ENCODE measurements around the gene MNX1. TPM values are rescaled to one million over a fixed set of nuclear protein-coding genes. Genes with fewer than 3 reads are reported as not detected.
A peak's percentile ranks its signal among the peaks of the same experiment; 100 is the strongest.

MNX1 gene
- total RNA-seq, 1 experiment from 2014 or later = not detected

DNA sequence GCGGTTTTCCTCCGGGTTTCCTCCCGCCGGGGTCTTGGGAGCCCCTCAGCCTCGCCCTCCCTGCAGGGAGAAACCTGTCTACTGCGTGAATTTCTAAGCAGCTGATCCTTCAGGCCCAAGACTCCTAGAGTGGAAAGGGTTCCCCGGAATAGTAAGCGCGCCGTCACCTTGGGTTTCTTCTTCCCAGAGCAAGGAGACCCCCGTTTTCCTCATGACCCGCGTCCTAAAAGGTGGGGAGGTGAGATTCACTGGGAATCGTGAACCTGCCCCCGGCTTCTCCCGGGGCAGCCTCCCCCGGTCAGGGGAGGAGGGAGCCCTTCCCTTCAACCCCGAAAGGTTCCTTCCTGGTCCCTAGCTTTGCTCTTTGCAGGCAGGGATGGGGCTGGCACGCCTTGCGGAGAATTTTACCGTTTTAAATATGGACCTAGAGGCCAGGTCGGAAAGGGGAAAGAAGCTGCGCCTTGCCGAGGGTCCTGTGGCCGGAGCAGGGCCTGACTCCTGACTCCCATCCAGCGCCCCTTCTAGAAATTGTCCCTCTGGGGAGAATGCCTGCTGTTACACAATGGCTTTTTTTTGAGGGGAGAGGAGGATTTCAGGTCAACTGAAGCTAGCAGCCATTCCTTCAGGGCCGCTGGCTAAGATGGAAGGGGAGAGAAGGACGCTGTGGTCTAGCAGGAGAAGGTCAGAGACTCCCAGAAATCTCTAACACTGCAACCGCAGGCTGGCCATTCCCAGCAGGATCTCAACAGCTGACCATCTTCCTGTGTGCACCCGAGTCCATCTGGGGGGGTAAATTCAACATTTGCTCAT lies 11.6 kb upstream of the MNX1 start:
- intact Hi-C loops (cut with micrococcal nuclease; ENCODE audit: unreplicated experiment) = no loop called here
- Histone ChIP-seq H3K27ac (ENCODE audit: low read depth, low read length, poor library complexity, severe bottlenecking) (no peak overlapping the region), H3K36me3 (ENCODE audit: insufficient read depth, low read length, poor library complexity, severe bottlenecking) (no peaks in the 10 kb centered on the region), H3K9me3 (ENCODE audit: low read depth, low read length, poor library complexity, severe bottlenecking) (no peaks in the 10 kb centered on the region), H3K4me3 (ENCODE audit: low read depth, low read length, poor library complexity, severe bottlenecking) (no peak overlapping the region), H3K4me1 (ENCODE audit: insufficient read depth, low read length, poor library complexity, severe bottlenecking) (peaks cover 5% of the 10 kb centered on the region), H3K27me3 (replicated peaks; ENCODE audit: insufficient read depth, low read depth, low read length, poor library complexity) (peaks cover 100% of the 10 kb centered on the region)
- no TSS peak for BruUV-seq (replicated peaks)
- ChIA-PET CTCF (no interaction called here), POLR2A (ENCODE audit: low non-redundant PET) (no interaction called here)
- peak; percentile 76 for TF ChIP-seq EZH2 (IDR thresholded peaks at IDR 0.05; ENCODE audit: borderline replicate concordance, low read depth, low read length, poor library complexity, severe bottlenecking)
- TF ChIP-seq, protein P1, sequence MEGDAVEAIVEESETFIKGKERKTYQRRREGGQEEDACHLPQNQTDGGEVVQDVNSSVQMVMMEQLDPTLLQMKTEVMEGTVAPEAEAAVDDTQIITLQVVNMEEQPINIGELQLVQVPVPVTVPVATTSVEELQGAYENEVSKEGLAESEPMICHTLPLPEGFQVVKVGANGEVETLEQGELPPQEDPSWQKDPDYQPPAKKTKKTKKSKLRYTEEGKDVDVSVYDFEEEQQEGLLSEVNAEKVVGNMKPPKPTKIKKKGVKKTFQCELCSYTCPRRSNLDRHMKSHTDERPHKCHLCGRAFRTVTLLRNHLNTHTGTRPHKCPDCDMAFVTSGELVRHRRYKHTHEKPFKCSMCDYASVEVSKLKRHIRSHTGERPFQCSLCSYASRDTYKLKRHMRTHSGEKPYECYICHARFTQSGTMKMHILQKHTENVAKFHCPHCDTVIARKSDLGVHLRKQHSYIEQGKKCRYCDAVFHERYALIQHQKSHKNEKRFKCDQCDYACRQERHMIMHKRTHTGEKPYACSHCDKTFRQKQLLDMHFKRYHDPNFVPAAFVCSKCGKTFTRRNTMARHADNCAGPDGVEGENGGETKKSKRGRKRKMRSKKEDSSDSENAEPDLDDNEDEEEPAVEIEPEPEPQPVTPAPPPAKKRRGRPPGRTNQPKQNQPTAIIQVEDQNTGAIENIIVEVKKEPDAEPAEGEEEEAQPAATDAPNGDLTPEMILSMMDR (conservative IDR thresholded peaks at IDR 0.05; ENCODE audit: low read depth, low read length) = no peak
- DNase-seq (ENCODE audit: low spot score) = no peak

DNA sequence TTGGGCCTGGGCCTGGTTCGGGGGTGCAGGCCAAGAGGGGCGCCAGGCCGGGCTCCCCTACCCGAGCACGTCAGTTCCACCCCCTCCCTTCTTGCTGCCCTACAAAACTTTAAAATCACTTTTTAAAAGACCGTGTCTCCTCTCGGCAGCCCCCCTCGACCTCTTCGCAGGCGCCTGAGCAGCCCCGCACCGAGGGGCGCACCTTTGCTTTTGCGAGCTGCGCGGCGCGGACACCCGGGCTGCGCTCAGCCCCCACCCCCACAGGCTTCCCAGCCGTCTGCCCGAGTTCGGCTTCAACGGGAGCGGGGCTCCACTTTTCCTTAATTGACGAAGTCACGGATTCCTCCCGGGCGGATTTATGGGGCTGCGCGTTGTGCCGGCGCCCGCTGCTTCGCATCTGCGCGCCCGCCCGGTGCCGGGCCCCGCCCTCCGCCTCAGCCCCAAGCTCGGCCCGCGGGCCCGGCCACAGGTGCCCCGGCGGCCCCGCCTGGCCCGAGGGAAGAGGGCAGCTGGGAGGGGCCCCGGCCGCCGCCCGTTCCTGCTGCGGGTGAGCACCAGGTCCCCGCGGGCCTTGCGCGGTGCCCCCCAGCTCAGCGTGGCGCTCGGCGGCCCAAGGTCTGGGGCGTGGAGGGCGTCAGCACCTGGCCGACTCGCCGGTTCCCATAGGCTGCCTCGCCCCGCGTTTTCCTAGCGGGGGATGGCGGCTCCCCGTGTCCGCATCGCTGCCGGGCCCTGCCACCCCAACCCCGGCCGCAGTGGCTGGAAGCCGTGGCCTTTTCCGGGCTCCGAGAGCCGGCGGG lies 10.8 kb upstream of the MNX1 start:
- Histone ChIP-seq H3K36me3 (ENCODE audit: insufficient read depth, low read length, poor library complexity, severe bottlenecking) (no peaks in the 10 kb centered on the region), H3K27ac (ENCODE audit: low read depth, low read length, poor library complexity, severe bottlenecking) (no peak overlapping the region), H3K4me3 (ENCODE audit: low read depth, low read length, poor library complexity, severe bottlenecking) (no peak overlapping the region), H3K27me3 (replicated peaks; ENCODE audit: insufficient read depth, low read depth, low read length, poor library complexity) (peaks cover 100% of the 10 kb centered on the region), H3K4me1 (ENCODE audit: insufficient read depth, low read length, poor library complexity, severe bottlenecking) (peaks cover 11% of the 10 kb centered on the region), H3K9me3 (ENCODE audit: low read depth, low read length, poor library complexity, severe bottlenecking) (no peaks in the 10 kb centered on the region)
- BruUV-seq (replicated peaks) = no TSS peak
- TF ChIP-seq EZH2 (IDR thresholded peaks at IDR 0.05; ENCODE audit: borderline replicate concordance, low read depth, low read length, poor library complexity, severe bottlenecking) = peak; percentile 92
- TF ChIP-seq, protein P1 (conservative IDR thresholded peaks at IDR 0.05; ENCODE audit: low read depth, low read length) = no peak
- ChIA-PET POLR2A (ENCODE audit: low non-redundant PET) (no interaction called here), CTCF (no interaction called here)
- intact Hi-C loops (cut with micrococcal nuclease; ENCODE audit: unreplicated experiment) = no loop called here
- no peak for DNase-seq (ENCODE audit: low spot score)

DNA sequence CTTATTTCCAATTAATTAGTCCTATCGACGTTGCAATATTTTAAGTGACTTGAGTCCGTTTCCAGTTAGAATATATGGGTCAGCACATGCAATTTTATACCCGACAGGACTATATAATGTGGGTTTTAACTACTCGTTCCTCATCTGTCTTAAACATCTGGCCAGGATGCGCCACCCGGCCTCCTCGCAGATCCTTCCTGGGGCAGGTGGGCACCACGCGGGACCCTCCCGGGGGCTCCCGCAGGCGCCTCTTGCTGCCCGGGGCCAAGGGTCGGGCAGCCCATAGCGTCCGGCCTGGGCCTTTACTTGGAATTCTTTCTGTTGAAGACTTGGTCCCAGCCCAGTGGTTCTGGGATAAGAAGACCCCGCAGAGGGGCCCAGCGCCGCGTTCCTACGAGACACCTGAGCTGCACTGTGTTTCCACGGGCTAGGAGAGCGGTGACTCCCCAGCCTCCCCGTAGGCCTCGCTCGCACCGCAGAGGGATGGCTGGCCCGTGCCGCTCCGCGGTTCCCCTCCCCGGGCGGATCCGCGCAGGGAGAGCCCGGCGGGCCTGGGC lies 10.1 kb upstream of the MNX1 start:
- H3K36me3 ChIP-seq (ENCODE audit: insufficient read depth, low read length, poor library complexity, severe bottlenecking) = no peaks in the 10 kb centered on the region
- intact Hi-C loops (cut with micrococcal nuclease; ENCODE audit: unreplicated experiment) = no loop called here
- H3K27ac ChIP-seq (ENCODE audit: low read depth, low read length, poor library complexity, severe bottlenecking) = no peak overlapping the region
- no TSS peak for BruUV-seq (replicated peaks)
- H3K4me1 ChIP-seq (ENCODE audit: insufficient read depth, low read length, poor library complexity, severe bottlenecking) = peaks cover 14% of the 10 kb centered on the region
- POLR2A ChIA-PET (ENCODE audit: low non-redundant PET) = no interaction called here
- CTCF ChIA-PET = no interaction called here
- H3K4me3 ChIP-seq (ENCODE audit: low read depth, low read length, poor library complexity, severe bottlenecking) = no peak overlapping the region
- H3K9me3 ChIP-seq (ENCODE audit: low read depth, low read length, poor library complexity, severe bottlenecking) = no peaks in the 10 kb centered on the region
- peak; percentile 93 for TF ChIP-seq EZH2 (IDR thresholded peaks at IDR 0.05; ENCODE audit: borderline replicate concordance, low read depth, low read length, poor library complexity, severe bottlenecking)
- TF ChIP-seq, protein P1 (conservative IDR thresholded peaks at IDR 0.05; ENCODE audit: low read depth, low read length) = no peak
- DNase-seq (ENCODE audit: low spot score) = no peak
- peaks cover 100% of the 10 kb centered on the region for H3K27me3 ChIP-seq (replicated peaks; ENCODE audit: insufficient read depth, low read depth, low read length, poor library complexity)

Measured in A673 (cell line).